H1 (cell line): ENCODE data around the gene ANKRD50. TPM values are rescaled to one million over a fixed set of nuclear protein-coding genes. Genes with fewer than 3 reads are reported as not detected.

Source experiments
- ATF2 ChIP-seq: IDR thresholded peaks from 2 replicates; pipeline ENCODE4 v1.6.1; 2012; ENCODE audit warnings: low read length, inconsistent platforms
- FOSL1 ChIP-seq: IDR thresholded peaks from 2 replicates; pipeline ENCODE4 v1.6.1; 2011; ENCODE audit warnings: mild to moderate bottlenecking, low read depth, low read length, moderate library complexity; ENCODE audit not compliant: insufficient read depth
- RBBP5 ChIP-seq: IDR thresholded peaks from 2 replicates; pipeline ENCODE4 v1.7.1; 2012; ENCODE audit warnings: low read depth, mild to moderate bottlenecking, inconsistent platforms, low read length, moderate library complexity, borderline replicate concordance
- RFX5 ChIP-seq: IDR thresholded peaks from 2 replicates; pipeline ENCODE4 v1.6.1; 2011; ENCODE audit warnings: low read depth, low read length, improper control_type of control experiment, borderline replicate concordance
- USF2 ChIP-seq: IDR thresholded peaks from 2 replicates; pipeline ENCODE4 v1.6.1; 2011; ENCODE audit warnings: low read length, improper control_type of control experiment
- polyA plus RNA-seq, 7 experiments: library from polyadenylated mRNA; depleted of rRNA in 3 of 7; stranded (reverse) in 5 of 7; unstranded in 2 of 7; fragments of >200 nt in 5 of 7; fragments of 200-250 nt in 2 of 7; gene quantifications; 1 replicate in 5 of 7; 2 replicates in 1 of 7; 4 replicates in 1 of 7; pipeline versions ENCODE4 v1.2.1 to v1.2.3, GENCODE V29; 2011 to 2013; ENCODE audit warnings: missing spikeins in 2 of 7, mixed read lengths in 2 of 7
- total RNA-seq: library from RNA; stranded (reverse); fragmentation: NEBNext Ultra II Directional; extraction: Animal tissue kit (Norgen Biotek cat#: 25700); gene quantifications from 2 replicates; pipeline ENCODE4 v1.2.1, GENCODE V29; 2021

Gene ANKRD50
- total and polyA plus RNA-seq, 2 of the 8 experiments (the other 6 are each of a cell fraction or from before 2014, with no cell fraction given) = 8.5 to 25.0 TPM

GRCh38 chr4:124685851-124686250 lies 26.7 kb downstream of the ANKRD50 start (continued):
- TF ChIP-seq USF2 = no peak
- TF ChIP-seq FOSL1 = no peak
- no peak for TF ChIP-seq RFX5
- no peak for TF ChIP-seq ATF2
- no peak for TF ChIP-seq RBBP5
- TF ChIP-seq, all 59 proteins: peak for 0
